Renal cortex interstitium (tissue), 11 donors: Measurements from ENCODE around the gene WDR47. TPM values are rescaled to one million over a fixed set of nuclear protein-coding genes. Genes with fewer than 3 reads are reported as not detected.
"Not testable (repeated sequence)": the region's sequence is repeated elsewhere in the genome, so short reads cannot be mapped to it uniquely, and the experiment has no call there.

ENCODE experiments used
- DNase-seq, 11 donors: peaks; one replicate each; pipeline ENCODE4 v3.0.0-alpha.2; 2013; ENCODE audit warnings: low read depth in 9 of 11, low spot score in 4 of 11; ENCODE audit errors: extremely low read depth in 1 of 11
- polyA plus RNA-seq, 3 donors: library from polyadenylated mRNA; unstranded; fragments of 120-200 nt; gene quantifications; one replicate each; pipeline ENCODE4 v1.2.1, GENCODE V29; 2013; ENCODE audit not compliant: insufficient read length in 3 of 3

WDR47 gene
- polyA plus RNA-seq, 3 donors, result 11.8 to 14.8 (median 12.5) TPM

DNA sequence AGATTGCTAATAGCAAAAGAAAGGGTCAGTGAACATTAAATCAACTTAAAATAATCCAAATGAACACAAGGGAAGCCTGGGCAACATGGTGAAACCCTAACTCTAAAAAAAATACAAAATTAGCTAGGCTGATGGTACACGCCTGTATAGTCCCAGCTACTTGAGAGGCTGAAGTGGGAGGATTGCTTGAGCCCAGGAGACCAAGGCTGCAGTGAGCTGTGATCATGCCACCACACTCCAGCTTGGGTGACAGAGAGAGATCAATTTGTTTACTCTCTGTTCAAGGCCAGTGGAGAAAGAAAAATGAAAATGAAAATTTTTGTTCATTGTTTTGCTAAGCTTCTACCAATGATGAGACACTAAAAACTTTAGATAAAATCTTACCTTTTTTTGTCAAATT, 24.8 kb downstream of the WDR47 start:
- DNase-seq, result no peak

DNA sequence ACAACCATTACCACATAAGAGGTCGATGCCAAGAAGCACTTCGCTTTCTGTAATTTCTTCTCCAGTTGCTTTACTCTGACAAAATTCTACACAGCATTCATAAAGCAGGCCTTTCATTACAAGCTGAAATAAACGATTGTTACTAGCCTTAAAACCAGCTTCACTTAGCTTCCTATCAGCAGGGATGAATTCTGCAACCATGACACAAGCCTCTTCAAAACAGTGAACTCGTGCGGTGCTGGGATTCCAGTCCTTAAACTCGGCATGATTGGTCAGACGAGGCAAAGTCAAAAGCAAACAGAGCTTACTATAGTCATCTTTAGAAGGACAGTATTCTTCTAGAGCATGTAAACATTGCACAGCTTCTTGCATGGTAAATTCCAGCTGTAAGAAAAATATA, 30.6 kb downstream of the WDR47 start:
- no peak for DNase-seq

DNA sequence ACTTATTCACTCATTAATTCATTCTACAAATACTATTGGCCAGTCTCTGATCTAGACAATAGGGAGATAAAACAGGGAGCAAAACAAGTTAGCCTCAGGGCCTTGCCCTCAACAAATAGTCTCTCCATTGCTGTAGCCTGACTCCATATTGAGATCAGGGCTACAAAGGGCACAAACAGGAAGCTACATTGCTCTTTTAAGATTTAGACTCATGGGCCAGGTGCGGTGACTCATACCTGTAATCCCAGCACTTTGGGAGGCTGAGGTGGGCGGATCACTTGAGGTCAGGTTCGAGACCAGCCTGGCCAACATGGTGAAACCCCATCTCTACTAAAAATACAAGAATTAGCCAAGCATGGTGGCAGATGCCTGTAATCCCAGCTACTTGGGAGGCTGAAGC, 45.3 kb downstream of the WDR47 start:
- not testable (repeated sequence) for DNase-seq

DNA sequence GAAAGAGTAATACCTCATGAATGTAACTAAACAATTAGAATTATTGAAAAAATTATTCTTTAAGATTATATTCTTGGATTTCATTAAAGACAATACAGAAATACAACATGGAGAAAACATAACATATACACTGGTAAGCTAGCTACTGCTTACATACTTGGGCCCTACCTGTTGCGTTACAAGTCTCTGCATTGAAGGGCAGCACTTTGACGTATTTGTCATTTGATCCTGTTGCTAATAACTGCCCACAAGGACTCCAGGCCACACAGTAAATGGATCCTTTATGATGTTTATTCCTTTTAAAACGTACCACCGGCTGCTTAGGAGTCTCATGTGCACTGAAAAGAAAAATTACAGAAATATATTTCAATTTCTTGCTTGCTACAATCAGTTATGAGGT, 58.8 kb downstream of the WDR47 start:
- no peak for DNase-seq

DNA sequence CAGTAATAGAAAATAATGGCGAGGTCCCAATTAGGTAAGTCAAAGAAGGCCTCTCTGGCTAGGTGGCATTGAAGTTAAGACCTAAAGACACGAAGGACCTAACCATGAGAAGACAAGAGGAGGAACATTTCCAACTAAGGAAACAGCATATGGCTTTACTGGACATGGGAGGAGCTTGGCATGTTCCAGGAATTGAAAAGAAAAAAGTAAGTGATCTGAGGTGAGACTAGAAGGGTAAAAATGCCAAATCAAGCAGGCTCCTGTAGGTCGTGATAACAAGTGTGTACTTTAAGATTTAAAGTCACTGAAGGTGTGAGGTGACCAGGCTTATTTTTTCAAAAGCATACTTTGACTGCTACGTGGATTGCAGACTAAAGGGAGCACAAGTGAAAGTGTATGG, 65.2 kb downstream of the WDR47 start:
- DNase-seq, result no peak

DNA sequence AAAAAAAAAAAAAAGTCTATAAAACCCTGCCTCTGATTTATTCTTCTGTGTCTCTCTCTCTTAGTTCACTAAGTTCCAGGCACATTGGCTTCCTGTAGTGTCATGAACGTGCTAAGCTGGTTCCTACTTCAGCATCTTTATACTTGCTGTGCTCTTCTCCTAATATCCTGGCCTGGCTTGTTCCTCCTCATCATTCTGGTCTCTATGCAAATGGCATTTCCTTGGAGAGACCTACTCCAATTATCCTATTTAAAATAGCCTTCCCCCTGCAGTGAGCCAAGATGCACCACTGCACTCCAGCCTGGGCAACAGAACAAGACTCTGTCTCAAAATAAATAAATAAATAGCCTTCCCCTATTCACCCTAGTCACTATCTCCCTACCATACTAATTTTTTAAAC, 69.0 kb downstream of the WDR47 start:
- no peak for DNase-seq

DNA sequence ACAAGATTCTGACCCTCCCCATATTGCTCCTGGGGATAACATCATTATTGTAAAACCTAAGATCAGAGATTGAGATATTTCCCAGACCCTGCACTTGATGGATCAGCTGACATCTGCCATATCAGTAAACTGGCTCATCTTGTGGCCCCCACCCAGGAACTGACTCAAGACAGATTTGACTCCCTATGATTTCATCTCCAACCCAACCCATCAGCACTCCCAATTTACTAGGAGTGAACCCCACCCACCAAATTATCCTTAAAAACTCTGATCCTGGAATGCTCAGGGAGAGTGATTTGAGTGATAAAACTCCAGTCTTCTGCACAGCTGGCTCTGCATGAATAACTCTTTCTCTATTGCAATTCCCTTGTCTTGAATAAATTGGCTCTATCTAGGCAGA, 72.6 kb downstream of the WDR47 start:
- no peak for DNase-seq

DNA sequence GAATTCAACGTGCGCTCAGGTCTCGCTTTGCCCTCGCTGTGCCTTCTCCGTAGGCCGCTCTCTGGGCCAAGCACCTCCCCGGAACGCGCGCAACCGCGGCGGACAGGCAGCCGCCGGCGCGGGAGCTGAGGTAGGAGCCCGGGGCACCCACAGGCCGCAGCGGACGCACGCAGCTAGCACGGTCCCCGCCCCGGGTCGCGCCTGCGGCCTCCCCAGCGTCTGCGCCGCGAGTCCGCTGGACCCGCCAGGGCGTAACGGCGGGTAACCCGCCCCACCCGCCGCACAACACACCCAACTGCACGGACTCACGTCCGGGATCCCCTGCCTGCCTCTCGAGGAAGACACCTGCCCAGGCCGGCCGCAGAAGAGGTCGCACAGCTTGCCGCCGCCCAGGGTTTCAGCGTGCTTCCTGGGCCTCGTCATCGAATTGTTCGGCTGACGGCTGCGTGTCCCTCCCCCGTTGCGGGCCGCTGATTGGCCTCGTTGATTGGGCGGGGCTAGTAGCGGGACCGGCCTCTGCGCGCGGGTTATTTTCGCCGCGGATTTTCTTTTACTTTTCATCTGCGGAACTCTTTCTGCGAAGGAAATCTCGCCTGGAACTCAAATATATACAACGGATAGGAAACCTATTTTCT, 78.7 kb downstream of the WDR47 start, which contains the start of gene CLCC1:
Gene CLCC1, minus strand, starts transcription at position 433 of the 635 bp plus-strand sequence. CDS start 13,047 bp downstream, outside the sequence.
- DNase-seq, result peak; percentile 70 to 91 (median 84)

DNA sequence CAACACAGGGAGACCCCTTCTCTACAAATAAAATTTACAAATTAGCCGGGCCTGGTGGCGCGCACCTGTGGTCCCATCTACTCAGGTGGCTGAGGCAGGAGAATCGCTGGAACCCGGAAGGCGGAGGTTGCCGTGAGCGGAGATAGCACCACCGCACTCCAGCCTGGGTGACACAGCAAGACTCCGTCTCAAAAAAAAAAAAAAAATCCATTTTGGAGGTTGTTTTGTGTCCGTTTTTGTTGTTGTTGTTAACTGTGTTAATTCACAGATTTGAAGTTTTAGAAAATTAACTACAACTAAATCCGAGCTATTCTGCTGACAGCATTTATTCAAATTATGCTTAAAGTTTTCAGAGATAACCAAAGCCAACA, 79.2 kb downstream of the WDR47 start:
- DNase-seq, result peak in 2 of 11 donors; percentile 1 to 3

DNA sequence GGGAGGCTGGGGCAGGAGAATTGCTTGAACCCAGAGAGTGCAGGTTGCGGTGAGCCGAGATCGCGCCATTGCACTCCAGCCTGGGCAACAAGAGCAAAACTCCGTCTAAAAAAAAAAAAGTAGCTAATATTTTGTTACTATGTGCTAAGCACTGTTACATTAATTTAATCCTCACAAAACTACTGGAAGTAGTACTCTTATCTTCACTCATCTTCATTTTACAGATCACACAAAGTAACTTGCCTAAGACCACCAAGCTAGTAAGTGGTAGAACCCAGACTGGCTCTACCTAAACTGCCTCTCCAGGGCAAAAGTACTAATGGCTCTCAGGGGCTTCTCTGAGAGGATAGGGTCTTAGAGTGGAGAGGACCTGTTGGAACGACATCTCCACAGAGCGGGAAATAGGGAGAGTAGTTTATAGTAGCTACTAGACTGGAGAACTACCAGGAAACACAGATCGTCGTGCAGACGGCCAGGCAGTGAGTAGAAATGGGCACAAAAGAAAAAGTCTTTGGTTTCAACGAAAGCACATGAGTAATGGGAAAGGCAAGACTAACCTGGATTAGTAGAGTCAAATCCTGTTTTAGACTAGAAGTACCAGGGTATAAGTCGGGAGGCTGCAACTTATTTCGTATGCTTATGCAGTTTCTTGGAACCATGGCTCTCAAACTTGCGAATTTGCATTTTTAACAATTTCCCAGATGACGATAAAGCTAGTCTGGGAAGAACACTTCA, 80.0 kb downstream of the WDR47 start:
- no peak for DNase-seq

DNA sequence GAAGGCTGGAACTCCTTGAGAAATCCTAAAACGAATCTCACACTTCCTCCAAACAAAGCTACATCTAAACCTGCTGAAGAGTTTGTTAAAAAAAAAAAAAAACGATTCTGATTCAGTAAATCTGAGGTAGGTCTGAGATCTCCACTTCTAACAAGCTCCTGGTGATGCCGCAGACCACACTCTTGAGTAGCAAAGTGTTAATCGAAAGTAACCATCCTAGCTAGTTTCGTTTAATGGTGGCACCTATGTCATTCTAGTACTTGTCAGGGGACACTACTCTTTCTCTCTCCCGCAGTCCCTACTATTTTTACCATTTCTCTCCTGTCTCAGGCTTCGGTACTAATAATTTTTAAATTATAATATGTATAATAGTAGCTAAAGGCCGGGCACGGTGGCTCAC, 80.7 kb downstream of the WDR47 start:
- DNase-seq, result no peak

DNA sequence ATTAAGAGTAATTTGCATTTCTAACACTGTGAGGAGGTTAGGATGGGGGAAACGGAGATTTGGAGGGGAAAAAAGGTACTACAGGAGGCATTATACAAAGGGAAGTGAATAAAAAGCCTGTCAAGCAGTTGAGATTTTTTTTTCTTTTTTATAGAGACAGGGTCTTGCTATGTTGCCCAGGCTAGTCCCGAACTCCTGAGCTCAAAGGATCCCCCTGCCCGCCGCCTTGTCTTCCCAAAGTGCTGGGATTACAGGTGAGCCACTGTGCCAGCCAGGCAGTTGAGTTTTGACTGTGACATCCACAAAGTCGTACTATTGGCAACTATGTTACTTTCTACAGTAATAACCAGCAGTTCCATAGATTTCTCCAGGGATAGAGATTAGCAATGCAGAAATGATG, 81.2 kb downstream of the WDR47 start:
- no peak for DNase-seq

DNA sequence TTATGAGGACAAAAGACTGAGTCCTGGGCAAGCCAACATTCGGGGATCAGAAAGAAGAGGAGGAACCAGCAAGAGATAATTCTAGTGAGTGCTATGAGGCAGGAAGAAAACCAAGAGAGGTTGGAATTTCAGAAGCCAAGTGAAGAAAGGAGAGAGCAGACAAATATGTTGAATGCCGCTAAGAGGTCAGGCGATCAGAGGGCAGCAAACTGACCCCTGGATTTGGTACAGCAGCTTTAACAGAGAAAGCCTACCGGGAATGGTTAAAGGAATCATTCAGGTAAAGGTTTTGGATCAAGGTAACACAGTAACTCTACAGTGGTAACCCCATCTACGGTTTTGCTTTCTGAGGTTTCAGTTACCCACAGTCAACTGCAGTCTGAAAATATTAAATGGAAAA, 84.0 kb downstream of the WDR47 start:
- DNase-seq, result no peak

DNA sequence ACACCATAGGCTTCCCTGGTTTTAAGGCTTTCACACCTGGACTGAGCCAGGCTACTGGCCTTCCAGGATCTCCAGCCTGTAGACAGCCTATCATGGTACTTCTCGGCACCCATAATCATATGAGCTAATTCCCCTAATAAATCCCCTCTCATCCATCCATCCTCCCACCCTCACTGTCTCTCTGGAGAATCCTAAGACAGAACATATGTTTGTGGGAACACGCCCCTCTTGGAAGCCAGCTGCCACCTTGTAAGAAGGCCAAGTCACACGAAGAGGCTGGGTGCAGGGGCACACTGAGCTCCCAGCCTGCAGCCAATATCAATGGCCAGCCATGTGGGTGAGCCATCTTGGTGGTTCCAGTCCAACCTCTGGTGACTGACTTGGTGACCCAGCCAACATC, 86.0 kb downstream of the WDR47 start:
- no peak for DNase-seq

DNA sequence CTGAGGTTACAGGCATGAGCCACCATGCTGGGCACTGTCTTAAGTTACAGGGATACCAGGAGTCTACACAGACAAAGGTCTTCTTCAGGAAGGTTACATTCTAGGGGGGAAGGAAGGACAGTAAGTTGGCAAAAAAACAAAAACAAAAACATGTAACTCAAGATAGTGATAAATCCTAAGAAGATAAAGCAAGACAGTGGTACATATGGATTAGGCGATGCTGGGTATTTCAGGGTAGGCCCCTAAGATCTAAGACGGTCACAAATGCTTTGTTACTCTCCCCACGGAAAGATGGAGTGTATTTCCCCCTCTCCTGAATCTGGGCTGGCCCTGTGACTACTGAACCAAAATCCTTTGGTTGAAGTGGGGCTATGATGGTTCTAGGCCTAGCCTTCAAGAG, 86.8 kb downstream of the WDR47 start:
- no peak for DNase-seq

DNA sequence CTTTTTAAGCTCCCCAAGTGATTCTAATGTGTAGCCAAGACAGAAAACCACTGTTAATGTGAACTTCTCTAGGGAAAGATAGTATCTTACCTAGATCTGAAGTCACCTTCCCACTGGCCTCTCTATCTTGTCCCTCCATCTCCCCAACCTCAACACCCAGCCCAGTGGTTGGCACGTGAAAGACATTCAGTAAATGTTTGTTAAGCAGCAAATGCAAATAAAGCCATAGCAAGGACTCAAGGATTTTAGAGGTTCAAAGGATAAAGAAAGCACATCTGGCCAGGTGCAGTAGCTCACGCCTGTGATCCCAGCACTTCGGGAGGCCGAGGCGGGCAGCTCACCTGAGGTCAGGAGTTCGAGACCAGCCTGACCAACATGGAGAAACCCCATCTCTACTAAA, 88.5 kb downstream of the WDR47 start:
- DNase-seq, result no peak

DNA sequence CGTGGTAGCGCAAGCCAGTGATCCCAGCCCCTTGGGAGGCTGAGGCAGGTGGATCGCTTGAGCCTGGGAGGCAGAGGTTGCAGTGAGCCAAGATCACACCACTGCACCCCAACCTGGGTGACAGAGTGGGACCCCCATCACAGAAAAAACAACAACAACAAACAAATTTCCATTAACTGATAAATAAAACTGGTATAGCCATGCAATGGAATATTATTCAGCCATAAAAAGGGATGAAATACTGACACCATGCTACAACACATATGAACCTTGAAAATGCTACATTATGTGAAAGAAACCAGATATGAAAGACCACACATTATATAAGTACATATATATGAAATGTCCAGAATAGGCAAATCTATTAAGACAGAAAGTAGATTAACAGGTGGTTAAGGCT, 90.7 kb downstream of the WDR47 start:
- no peak for DNase-seq

DNA sequence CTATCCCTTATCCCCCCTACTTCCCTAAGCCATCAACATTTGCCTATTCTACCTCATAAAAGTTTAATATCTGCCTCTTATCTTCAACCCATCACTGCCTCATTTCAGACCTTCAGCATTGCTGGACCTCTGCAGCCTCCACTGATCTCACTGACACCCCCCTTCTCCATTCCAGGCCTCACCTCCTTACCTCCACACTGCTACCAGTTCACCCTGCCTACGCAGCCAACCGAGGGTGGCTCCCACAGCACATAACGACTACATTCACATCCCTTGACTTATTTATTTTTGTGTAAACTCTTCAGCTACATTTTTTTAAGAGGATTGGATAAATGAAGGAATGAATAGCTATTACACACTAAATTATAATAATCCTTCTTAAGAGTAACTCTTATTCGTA, 92.9 kb downstream of the WDR47 start:
- DNase-seq, result no peak

DNA sequence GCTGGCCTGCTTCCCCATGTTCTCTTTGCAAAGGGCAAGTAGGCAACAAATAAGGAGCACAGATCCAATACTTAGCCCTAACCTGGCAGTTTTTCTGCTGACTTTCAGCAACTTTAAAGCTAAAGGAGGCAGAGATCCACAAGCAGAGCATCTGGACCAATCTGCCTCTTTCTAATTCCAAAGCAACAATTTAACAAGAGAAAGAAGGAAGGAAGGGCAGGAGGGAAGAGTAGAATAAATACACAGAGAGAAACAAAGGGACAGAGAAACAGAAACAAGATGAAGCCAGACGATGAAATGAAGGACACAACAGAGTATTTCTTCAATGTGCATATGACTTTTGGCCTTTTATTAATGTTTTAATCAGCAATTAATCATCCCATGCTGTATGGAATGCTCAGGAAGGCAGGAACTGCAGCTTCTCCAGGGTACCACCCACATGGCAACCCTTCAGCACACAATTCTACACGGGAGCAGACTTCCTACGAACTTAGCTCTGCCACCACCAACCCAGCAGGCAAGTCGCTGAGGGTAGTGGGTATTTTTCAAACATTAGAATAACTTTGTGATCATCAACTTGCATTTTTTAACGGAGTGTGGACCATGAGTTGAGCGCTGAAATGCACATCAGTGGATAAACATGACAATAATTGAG, 93.9 kb downstream of the WDR47 start:
- DNase-seq, result no peak

DNA sequence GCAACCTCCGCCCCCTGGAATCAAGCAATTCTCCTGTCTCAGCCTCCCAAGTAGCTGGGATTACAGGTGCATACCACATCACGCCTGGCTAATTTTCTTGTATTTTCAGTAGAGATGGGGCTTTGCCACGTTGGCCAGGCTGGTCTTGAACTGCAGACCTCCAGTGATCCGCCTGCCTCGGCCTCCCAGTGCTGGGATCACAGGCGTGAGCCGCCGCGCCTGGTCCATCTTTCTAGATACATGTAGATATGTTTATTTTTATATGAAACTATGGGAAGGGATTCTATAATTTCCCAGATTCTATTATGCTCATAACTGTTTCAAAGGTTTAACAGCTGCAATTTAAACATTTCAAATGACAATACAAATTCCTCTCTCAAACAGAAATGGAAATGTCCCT, 105.7 kb downstream of the WDR47 start:
- no peak for DNase-seq
